ENCODE results near the gene PPL. TPM values are rescaled to one million over a fixed set of nuclear protein-coding genes. Genes with fewer than 3 reads are reported as not detected.
A peak's percentile ranks its signal among the peaks of the same experiment; 100 is the strongest.

PPL gene
- total and polyA plus RNA-seq, 2 of the 13 experiments (the other 11 are each of a cell fraction or from before 2014, with no cell fraction given): 5.7 to 6.6 TPM

- no peak for TF ChIP-seq PRDM15 (CRISPR knock-in tag; IDR thresholded peaks at IDR 0.05)
- TF ChIP-seq RFX5 (IDR thresholded peaks at IDR 0.05; ENCODE audit: low read depth, low read length): no peak
- TF ChIP-seq ZFP36 (IDR thresholded peaks at IDR 0.05; ENCODE audit: borderline replicate concordance, low read depth, low read length, partially characterized antibody): no peak
- TF ChIP-seq MXD1 (CRISPR knock-in tag; IDR thresholded peaks at IDR 0.05): no peak
- TF ChIP-seq TFDP1 (CRISPR knock-in tag; IDR thresholded peaks at IDR 0.05; ENCODE audit: borderline replicate concordance): 0 out of 2 replicates have a peak, but pooled peaks have one; percentile 41
- TF ChIP-seq ZNF629 (CRISPR knock-in tag; conservative IDR thresholded peaks at IDR 0.05): no peak
- TF ChIP-seq ZNF770 (CRISPR knock-in tag; IDR thresholded peaks at IDR 0.05): no peak
- no peak for TF ChIP-seq ZNF510 (CRISPR knock-in tag; IDR thresholded peaks at IDR 0.05; ENCODE audit: low read depth)
- no peak for TF ChIP-seq THYN1 (CRISPR knock-in tag; IDR thresholded peaks at IDR 0.05; ENCODE audit: borderline replicate concordance, low read depth)
- no peak for TF ChIP-seq THAP7 (CRISPR knock-in tag; IDR thresholded peaks at IDR 0.05)
- no peak for TF ChIP-seq ZNF101 (CRISPR knock-in tag; IDR thresholded peaks at IDR 0.05; ENCODE audit: borderline replicate concordance, low read depth)
- TF ChIP-seq BRF2 (CRISPR knock-in tag; IDR thresholded peaks at IDR 0.05): no peak
- peak; percentile 74 for TF ChIP-seq ZNF687 (CRISPR knock-in tag; IDR thresholded peaks at IDR 0.05)
These were observed 562 bp downstream of the PPL start (continued) for GRCh38 chr16:4936181-4936990.

All from HepG2 (cell line).